Activated CD8-positive, alpha-beta memory T cell treated with anti-CD3 and anti-CD28 coated beads, Interleukin-2, amount 50 U/mL, for 4 hours (primary cell): ENCODE data around the gene MYL6B.
A peak's percentile ranks its signal among the peaks of the same experiment; 100 is the strongest.
"Not testable (repeated sequence)": the region's sequence is repeated elsewhere in the genome, so short reads cannot be mapped to it uniquely, and the experiment has no call there.

ENCODE experiments used
- DNase-seq: peaks from one replicate; pipeline ENCODE4 v3.0.0-alpha.2; 2020

MYL6B gene

DNA sequence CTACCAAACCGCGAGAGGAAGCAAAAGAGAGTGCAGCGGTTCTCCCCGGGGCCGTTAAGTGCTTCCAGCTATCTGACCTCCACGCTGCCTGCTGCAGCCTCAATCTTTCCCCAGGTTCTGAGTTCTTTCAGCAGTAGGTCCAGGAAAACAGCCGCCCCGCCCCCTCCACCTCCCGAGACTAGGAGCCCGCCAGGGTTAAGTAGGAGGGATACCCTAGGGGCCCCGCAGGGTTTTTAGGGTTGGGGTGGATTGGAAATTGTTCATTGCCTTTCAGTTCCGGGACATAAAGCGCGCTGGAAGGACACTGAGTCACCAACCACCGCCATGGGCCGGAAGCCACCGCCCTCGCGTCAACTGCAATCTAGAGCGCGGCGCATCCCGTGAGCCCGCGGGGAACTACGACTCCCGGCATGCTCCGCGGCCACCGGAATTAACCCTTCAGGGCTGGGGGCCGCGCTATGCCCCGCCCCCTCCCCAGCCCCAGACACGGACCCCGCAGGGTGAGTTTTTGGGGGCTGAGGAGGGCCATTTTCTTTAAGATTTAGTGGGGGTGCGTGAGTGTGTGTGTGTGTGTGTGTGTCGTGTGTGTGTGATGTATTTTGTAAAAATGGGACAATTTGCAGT is at the start of gene MYL6B:
Gene MYL6B (plus strand): TSS at position 456 of the 624 bp plus-strand sequence. CDS start 1,332 bp downstream, outside the sequence.
- peak; percentile 93 for DNase-seq

DNA sequence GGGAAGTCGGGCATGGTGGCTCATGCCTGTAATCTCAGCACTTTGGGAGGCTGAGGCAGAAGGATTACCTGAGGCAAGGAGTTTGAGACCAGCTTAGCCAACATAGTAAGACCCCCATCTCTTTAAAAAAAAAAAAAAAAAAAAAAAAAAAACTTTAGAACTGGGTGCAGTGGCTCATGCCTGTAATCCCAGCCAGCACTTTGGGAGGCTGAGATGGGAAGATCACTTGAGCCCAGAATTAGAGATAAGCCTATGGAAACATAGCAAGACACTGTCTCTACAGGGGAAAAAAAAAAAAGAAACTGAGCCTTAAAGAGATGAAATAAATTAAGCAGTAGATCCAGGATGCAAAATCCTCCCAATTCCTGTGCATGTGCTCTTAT is 49.7 kb upstream of the MYL6B start:
- no peak for DNase-seq

DNA sequence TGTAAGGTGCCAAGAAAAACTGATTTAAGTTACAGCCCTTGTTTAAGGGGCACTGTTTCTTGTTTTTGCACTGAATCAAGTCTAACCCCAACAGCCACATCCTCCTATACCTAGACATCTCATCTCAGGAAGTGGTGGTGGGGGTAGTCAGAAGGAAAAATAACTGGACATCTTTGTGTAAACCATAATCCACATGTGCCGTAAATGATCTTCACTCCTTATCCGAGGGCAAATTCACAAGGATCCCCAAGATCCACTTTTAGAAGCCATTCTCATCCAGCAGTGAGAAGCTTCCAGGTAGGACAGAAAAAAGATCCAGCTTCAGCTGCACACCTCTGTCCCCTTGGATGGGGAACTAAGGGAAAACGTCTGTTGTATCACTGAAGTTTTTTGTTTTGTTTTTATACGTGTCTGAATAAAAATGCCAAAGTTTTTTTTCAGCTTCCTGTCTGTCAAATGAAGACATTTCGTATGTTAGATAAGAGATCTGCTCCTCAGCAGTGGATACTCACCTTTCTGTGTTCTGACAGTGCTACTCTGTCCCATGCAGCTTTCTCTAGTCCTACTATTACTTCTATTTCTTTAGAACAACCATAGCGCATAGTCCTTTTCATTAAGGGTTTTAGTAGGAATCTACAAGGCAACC is 49.2 kb upstream of the MYL6B start:
- no peak for DNase-seq

DNA sequence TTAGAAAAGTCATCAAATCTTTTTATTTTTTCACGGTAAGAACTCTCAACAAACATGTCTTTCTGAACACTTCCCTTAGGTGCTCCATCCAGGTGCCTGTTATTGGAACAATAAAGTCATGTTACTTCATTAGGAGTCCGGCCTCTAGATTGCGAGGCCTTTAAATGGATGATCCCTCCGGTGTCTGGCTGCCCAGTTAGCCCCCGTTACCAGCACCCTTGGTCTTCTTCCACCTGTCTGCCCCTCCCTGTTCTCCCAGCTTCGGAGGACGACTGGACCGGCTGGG is 48.6 kb upstream of the MYL6B start:
- DNase-seq: no peak

DNA sequence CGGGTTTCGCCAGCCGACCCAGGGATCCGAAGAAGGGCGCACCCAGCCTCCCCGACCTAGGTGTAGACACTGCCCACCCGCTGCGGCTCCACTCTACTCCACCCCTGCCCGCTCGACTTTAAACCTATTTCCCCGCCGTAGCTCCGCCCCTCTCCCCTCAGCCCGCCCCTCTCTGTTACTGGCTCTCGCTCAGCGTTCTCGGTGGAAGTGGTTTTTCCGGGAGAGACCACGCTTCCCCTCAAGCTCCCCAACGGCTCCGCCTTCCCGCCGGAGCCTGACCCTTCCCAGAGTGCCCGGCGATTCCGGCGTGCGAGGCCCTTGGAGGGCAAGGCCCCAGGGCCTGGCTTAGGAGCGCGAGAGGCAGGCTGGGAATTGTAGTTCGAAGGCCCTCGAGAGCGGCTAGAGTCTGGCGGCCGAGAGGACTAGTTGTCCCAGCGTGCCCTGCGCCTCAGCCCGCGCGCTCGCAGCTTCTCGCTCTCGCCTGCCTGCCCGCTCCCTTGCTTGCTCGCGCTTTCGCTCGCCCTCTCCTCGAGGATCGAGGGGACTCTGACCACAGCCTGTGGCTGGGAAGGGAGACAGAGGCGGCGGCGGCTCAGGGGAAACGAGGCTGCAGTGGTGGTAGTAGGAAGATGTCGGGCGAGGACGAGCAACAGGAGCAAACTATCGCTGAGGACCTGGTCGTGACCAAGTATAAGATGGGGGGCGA is 48.1 kb upstream of the MYL6B start, which contains the start of gene PA2G4:
Gene PA2G4 (plus strand): TSS at position 451 of the 706 bp plus-strand sequence. CDS start 179 bp downstream, at position 630.
- DNase-seq: peak; percentile 94

DNA sequence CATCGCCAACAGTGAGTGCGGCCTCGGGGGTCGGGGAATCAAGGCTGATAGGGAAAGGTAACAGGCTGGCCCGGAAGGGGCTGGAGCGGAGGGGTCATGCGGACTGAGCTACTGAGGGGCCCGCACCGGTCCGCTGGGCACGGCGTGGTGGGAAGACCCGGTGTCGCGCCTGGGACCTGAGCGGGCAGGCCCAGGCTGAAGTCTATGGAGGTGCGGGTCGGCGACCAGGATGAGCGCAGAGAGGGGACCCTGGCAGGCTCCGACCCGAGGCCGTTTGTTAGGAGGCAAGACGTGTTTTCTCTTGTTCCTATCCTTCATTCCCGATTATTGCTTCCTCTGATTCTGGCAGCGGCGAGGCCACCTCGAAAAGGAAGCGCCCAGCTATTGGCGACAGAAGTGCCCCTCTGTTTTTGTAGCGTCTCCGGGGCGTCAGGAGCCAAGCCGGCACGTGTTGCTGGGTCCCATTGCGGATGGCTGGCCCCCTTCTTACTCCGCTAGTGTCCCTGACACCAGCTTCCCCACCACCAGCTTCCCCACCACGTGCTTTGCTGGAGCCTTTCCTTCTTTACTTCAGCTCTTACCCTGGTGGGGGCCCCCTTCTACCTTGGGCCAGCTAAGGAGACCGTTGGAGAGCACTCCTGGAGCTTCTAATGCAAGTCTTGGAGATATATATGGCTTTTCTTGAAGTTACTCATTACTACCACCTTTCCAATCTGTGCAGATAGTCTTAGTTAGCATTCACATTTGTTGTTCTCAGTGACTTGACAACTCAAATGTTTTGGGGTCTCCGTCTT is 47.4 kb upstream of the MYL6B start:
- DNase-seq: peak; percentile 23

DNA sequence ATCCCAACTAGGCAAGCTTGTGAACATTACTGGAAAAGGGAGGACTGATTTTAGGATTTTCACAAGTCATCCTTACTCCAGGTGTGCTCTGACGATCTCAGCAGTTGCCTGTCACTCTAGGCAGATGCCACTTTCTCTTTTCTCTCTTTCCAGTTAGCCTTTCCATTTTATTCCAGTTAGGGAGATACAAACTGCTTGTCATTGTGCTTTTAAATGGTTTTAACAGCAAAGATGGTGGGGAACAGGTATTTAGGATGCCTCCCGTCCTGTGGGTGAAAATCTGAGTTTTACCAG is 46.8 kb upstream of the MYL6B start:
- DNase-seq: no peak

DNA sequence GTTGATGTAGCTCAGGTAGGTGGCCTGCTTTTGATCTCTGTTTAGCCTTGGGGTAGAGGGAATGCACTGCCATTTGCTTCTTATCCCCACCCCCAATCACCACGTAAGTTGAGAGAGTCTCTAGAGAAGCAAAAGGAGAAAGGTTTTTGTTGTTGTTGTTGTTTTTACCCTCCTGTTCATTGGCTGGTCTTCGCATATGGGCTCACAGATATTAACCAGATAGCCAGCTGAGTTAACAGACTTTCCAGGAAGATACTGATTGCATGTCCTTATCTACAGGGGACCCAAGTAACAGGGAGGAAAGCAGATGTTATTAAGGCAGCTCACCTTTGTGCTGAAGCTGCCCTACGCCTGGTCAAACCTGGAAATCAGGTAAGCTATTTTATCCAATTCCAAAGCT is 45.1 kb upstream of the MYL6B start:
- DNase-seq: no peak

DNA sequence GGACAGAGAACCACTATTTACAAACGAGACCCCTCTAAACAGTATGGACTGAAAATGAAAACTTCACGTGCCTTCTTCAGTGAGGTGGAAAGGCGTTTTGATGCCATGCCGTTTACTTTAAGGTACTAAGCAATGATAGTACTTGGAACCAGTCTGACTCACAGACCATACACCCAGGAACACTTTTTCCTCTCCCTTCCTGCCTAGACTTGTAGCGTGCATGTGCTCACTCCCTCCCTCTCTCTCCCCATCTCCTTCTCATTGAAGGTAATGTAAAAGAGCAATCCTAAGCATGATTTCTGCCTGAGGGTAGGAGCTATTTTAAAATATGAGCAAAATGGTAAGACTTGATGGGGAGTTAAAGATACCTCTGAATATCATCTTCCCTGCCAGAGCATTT is 41.8 kb upstream of the MYL6B start:
- no peak for DNase-seq

DNA sequence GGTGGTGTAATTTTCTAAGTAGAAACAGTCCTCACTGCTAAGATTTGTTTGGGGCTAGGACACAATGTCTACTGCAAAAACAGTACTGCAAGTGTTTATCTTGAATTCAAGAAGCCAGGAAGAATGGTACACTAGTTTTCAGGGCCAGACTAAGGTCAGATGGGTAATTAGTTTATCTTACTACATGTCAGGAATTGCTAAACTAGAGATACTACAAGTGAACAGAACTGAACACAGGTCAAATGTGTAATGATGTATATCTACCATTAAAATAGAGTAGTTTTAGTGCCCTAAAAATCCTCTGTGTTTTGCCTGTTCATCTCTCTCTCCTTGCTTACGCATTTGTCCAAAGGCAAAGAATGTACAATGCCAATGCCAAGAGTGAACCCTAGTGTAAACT is 38.3 kb upstream of the MYL6B start:
- no peak for DNase-seq

DNA sequence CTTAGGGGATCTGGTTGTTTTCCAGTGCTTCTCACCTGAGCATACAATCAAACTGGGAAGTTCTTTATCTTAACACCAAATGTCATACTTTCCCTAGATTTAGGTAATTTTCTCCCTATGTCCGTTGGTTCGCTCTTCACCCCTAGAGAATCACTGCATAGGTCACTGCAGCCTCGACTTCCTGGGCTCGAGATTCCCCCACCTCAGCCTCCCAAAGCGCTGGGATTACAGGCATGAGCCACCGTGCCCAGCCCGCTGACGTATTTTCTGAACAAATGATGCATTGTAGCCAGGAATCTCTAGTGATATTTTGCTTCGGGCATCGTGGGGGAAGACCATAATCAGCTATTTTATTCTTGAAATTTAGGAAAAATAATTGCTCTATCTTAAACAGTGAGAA is 37.1 kb upstream of the MYL6B start:
- no peak for DNase-seq

DNA sequence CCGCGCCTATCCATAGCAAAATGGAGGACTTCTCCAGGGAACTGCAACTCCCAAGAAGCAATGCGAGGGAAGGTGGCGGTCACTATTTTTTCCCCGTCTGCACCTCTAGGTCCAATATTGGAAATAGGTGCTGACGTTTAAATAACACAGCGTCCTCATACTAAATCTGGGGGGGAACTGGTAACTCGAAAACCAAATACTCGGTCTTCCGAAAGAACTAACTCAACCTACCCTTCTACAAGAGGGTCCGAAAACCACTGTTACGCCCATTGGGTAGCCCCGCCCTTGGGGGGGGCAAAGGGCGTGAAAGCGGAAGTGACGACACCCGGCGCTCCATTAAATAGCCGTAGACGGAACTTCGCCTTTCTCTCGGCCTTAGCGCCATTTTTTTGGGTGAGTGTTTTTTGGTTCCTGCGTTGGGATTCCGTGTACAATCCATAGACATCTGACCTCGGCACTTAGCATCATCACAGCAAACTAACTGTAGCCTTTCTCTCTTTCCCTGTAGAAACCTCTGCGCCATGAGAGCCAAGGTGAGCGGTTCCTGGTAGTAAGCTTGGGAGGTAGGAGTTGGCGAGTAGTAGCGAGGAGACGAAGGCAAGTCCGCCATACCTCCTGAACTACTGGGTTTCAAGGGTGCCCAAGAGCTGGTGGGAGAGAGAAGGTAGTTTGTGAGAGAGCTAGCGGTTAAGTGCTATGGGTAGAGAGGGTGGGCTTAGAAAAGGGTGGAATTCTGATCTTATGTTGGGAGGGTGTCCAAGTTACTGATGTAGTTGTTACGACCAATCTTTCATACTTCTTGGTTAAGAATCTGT is 35.9 kb upstream of the MYL6B start, which contains the start of gene RPL41:
Gene RPL41 (plus strand): TSS at position 367 of the 815 bp plus-strand sequence.
- DNase-seq: peak; percentile 95

DNA sequence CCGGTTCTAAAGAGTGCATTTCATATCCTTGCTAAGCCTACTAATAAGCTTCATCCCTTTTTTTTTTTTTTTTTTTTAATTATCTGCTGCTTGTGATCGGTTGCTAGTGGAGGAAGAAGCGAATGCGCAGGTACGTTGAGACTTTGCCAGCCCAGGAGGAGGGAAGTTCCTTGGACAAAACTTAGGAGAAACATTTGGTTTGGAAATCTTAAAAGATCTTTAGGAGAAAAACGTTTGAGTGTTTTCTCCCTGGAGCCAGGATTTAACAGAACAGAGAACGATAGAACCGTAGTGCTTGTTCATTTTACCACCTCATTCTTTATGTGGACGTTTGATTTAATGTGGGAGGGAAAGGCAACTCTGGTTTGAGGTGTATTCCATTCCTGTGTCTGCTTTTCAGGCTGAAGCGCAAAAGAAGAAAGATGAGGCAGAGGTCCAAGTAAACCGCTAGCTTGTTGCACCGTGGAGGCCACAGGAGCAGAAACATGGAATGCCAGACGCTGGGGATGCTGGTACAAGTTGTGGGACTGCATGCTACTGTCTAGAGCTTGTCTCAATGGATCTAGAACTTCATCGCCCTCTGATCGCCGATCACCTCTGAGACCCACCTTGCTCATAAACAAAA is 35.2 kb upstream of the MYL6B start:
- DNase-seq: not testable (repeated sequence)

DNA sequence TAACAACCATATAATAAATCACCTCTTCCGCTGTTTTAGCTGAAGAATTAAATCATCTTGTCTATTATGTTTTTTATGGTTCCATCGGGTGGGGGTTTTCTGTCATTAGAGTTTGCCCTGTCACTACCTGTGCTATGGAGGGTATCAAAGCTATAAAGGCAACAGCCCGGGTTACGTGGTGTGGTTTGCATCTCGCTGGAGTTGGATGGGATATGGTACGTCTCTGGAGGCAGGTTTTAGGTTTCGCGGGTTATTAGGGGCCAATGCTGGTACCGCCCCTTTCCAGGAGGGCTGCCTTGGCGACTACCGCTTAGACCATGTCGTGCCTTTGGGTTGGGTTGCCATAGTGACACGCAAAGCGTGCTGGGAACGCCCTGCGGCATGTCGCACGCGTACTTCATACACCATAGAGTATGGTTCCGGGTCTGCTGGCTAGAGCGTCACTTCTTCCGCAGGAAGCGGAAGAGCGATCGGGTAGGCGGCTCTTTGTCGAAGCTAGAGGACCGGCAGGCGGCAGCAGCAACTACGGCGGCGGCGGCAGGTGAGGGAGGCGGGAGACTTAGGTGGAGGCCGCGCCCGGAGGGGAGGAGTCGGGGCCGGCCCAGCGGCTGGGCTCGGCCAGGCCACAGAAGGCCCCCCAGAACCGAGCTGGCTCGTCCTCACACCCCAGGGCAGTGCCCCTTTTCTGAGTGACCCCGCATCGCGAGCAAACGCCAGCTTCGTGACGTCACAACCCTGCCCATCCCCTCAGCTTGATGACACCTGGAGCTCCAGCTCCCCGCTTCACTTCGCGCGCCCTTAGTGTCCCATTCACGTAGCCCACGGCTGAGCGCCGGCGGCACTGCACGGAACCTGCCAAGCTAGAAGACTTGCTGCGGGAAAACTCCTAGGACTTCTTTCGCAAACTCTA is 34.4 kb upstream of the MYL6B start, which contains the start of gene ZC3H10:
Gene ZC3H10 (plus strand): TSS at position 489 of the 910 bp plus-strand sequence. CDS start 2,297 bp downstream, outside the sequence.
- DNase-seq: peak; percentile 95

DNA sequence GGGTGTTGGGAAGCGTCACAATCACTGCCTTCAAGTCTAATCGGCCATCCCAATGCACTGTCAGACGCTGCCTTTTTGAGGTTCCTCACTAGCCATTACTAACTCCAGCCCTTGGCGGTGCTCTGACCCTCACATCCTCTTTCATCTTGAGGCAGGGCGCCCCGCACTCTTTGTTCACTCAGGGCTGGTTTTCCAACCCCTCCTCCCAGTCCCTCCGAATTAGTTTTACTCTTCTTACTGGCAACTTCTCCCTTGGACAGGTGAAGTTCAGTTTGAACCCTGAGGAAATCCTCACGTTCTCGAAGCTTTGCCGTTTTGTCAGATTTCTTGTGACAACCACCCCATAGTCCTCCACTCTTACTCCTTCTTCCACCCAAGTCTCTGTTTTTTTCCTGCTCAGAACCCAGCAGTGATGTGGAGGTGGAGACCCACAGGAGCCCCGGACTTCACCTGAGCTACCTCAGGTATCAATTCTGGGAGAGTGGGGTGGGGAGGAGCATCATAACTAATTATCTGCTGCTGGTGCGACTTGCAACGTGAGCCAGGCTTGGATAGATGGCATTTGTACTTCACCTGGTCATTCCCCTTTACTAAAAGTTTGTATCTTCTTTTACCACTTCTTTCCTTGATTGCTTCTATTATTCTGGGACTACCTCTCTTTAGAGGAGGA is 33.6 kb upstream of the MYL6B start:
- DNase-seq: no peak

DNA sequence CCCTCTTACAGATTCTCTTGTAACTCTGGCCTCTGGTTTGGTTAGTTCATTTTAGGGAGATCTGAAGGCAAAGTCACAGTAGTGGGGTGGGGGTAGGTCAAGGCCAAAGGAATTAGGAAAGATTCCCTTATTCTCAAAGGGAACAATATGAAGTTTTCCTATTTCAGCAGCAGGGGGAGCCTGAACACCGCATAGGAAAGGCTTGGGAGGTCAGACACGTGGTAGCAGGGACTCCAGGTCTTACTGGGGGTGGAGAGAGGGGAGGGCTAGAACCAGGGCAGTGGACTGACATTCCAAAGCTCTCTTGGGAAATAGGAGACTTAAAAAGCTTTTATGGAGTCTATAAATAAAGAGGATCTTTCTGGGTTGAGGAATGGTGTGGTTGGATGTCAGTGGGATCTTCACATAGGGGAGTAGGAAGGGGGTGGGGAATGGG is 33.0 kb upstream of the MYL6B start:
- peak; percentile 61 for DNase-seq

DNA sequence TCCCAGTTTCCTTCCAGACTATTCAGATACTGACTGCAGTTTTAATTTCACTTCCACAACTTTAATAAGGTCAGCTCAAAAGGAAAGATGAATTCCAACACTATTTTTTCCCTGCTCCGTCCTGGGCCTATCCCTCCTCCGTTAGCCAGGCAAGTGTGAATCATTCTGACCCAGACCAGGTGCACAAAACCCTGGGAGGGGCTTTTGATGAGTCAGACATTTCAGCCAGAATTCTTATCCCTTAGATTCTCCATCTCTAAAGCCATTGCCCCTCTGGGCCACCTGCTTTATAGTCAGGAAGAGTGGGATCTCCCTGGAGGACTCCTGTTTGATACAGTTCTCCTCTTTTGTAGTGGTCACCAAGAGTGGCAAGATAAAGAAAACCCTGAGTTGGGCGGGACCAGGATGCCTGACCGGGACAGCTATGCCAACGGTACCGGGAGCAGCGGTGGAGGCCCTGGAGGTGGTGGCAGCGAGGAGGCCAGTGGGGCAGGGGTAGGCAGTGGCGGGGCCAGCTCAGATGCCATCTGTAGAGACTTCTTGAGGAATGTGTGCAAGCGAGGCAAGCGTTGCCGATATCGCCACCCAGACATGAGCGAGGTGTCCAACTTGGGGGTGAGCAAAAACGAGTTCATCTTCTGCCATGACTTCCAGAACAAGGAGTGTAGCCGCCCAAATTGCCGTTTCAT is 32.1 kb upstream of the MYL6B start:
- no peak for DNase-seq

DNA sequence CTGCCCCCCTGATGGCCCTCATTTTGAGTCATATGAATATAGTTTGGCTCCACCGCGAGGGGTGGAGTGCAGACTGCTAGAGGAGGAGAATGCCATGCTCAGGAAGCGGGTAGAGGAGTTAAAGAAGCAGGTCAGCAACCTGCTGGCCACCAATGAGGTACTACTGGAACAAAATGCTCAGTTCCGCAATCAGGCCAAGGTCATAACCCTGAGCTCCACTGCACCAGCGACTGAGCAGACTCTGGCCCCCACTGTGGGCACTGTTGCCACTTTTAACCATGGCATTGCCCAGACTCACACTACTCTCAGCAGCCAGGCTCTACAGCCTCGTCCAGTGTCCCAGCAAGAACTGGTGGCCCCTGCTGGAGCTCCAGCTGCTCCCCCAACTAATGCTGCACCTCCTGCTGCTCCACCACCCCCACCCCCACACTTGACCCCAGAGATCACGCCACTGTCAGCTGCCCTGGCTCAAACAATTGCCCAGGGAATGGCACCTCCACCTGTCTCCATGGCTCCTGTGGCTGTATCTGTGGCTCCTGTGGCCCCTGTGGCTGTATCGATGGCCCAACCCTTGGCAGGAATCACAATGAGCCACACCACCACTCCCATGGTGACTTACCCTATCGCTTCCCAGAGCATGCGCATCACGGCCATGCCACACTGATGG is 31.1 kb upstream of the MYL6B start:
- DNase-seq: no peak

DNA sequence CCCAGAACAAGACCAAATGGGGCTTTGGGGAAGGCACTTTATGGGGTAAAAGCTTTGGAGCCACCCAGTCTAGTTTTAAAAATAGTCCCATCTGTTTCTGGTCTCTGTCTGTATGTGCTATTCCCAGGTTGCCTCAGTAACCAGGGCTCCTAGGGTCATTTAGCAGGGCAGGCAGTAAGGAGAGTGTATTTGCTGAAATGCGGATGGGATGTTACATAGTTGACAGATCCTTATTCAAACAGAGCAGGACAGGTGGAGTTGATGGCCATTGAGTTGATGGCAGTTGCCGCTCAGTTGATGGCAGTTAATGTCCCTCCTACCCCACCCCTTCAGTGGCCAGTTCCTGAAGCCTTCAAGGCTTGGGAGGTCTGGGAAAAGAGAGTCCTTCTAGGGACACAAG is 29.8 kb upstream of the MYL6B start:
- no peak for DNase-seq
